Body of pancreas (tissue), 4 donors: ENCODE measurements around the gene TMEM117.

Experiments
- POLR2A ChIP-seq, 3 donors: fragments of 450-650 bp; IDR thresholded peaks; one replicate each; pipeline ENCODE4 v1.6.1; 2016; ENCODE audit warnings: antibody characterized with exemption in 3 of 3, mild to moderate bottlenecking in 2 of 3
- TF ChIP-seq, protein P1 (sequence below), 7 experiments: fragments of 450-650 bp in 4 of 7; fragments of 200-600 bp in 3 of 7; sonication (generic) in 3 of 7; IDR thresholded peaks; one replicate each; pipeline ENCODE4 v1.5.1; 2016 to 2019; ENCODE audit warnings: antibody characterized with exemption in 7 of 7

DNA sequence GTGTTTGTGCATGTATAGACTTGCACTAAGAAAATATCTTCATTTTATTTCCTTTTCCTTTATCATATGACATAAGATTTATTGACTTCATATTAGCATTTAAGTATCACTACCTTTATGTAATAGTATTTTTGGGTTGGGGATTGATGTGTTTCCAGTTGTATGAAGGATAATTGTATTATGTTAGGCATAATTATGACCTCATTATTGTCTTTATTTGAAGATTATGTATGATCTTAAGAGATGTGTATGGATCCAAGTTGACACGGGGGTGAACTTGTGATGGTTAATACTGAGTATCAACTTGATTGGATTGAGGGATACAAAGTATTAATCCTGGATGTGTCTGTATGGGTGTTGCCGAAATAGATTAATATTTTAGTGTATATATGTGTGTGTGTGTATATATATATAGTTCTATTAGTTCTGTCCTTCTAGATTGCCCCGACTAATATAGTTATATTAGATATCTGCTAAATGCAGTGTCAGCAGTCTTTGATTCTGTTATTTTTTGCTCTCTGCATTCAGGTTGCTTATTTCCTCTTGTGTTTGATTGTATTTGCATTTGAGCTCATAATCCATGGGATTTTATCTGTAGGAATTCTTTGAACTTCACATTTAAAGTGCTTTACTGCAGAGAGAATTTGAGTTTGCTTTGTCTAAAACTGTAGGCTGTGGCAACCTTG is 211.0 kb downstream of the TMEM117 start:
- TF ChIP-seq, protein P1, sequence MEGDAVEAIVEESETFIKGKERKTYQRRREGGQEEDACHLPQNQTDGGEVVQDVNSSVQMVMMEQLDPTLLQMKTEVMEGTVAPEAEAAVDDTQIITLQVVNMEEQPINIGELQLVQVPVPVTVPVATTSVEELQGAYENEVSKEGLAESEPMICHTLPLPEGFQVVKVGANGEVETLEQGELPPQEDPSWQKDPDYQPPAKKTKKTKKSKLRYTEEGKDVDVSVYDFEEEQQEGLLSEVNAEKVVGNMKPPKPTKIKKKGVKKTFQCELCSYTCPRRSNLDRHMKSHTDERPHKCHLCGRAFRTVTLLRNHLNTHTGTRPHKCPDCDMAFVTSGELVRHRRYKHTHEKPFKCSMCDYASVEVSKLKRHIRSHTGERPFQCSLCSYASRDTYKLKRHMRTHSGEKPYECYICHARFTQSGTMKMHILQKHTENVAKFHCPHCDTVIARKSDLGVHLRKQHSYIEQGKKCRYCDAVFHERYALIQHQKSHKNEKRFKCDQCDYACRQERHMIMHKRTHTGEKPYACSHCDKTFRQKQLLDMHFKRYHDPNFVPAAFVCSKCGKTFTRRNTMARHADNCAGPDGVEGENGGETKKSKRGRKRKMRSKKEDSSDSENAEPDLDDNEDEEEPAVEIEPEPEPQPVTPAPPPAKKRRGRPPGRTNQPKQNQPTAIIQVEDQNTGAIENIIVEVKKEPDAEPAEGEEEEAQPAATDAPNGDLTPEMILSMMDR (IDR thresholded peaks at IDR 0.05): no peak
- no peak for TF ChIP-seq POLR2A (IDR thresholded peaks at IDR 0.05)
